Measurements from ENCODE around the gene RALA. TPM values are rescaled to one million over a fixed set of nuclear protein-coding genes. Genes with fewer than 3 reads are reported as not detected.

RALA gene
- total and polyA plus RNA-seq, 11 donors: 13.5 to 37.1 (median 23.4) TPM

GRCh38 chr7:39721919-39722597, 98.7 kb downstream of the RALA start:
- intact Hi-C loops (cut with DNase I): no loop called here
- DNase-seq (no peak), ATAC-seq (no peak)
- no peak overlapping the region for H3K4me3 ChIP-seq
- TF ChIP-seq CTCF (IDR thresholded peaks at IDR 0.05) (no peak), POLR2A (IDR thresholded peaks at IDR 0.05) (no peak)
- WGBS, 4 donors: 91 to 97% (median 95%) methylated on average over 17 of the region's 17 CpGs
- H3K27me3 ChIP-seq: no peaks in the 10 kb centered on the region
- H3K4me1 ChIP-seq: no peaks in the 10 kb centered on the region
- no peak overlapping the region for H3K27ac ChIP-seq
- H3K36me3 ChIP-seq: no peaks in the 10 kb centered on the region
- no peaks in the 10 kb centered on the region for H3K9me3 ChIP-seq

- TF ChIP-seq POLR2A (IDR thresholded peaks at IDR 0.05) (no peak), CTCF (IDR thresholded peaks at IDR 0.05) (no peak)
- H3K4me1 ChIP-seq: peaks cover 0 to 11% (median 3%) of the 10 kb centered on the region in 12 donors
- H3K27ac ChIP-seq: no peak overlapping the region
- ATAC-seq (peak in 1 of 4 donors; percentile 16), DNase-seq (no peak)
- no peaks in the 10 kb centered on the region for H3K36me3 ChIP-seq
- H3K4me3 ChIP-seq: no peak overlapping the region
- intact Hi-C loops (cut with DNase I): no loop called here
- WGBS, 4 donors: 92 to 98% (median 94%) methylated on average over 3 of the region's 3 CpGs
- no peaks in the 10 kb centered on the region for H3K9me3 ChIP-seq
- no peaks in the 10 kb centered on the region for H3K27me3 ChIP-seq
Measured at GRCh38 chr7:39727231-39728012, 104.0 kb downstream of the RALA start.

- H3K27me3 ChIP-seq: no peaks in the 10 kb centered on the region
- ATAC-seq (peak; percentile 95 to 98 (median 97)), DNase-seq (peak; percentile 97 to 98 (median 98))
- peak overlapping the region; percentile 8 to 72 (median 60) for H3K4me3 ChIP-seq
- WGBS, 4 donors: 2 to 7% (median 3%) methylated on average over 23 to 52 of the region's 52 CpGs
- TF ChIP-seq POLR2A (IDR thresholded peaks at IDR 0.05) (peak in 1 of 2 donors; percentile 13), CTCF (IDR thresholded peaks at IDR 0.05) (no peak)
- H3K27ac ChIP-seq: peak overlapping the region in 11 of 12 donors; percentile 41 to 90 (median 76)
- intact Hi-C loops (cut with DNase I): loop anchor here in 5 of 10 donors (2.0 to 10.0 kb wide), 6 partner anchors 46 to 222 kb away; partner anchors contain the start of genes RALA (in 4 of the 5) and CDK13 (in 1 of the 5)
- no peaks in the 10 kb centered on the region for H3K36me3 ChIP-seq
- no peaks in the 10 kb centered on the region for H3K9me3 ChIP-seq
- peaks cover 0 to 40% (median 21%) of the 10 kb centered on the region in 12 donors for H3K4me1 ChIP-seq
Measured at GRCh38 chr7:39732837-39733804, 109.7 kb downstream of the RALA start.
